Ascending aorta (tissue), 2 donors: ENCODE results near the gene DERL2. TPM values are rescaled to one million over a fixed set of nuclear protein-coding genes. Genes with fewer than 3 reads are reported as not detected.

Experiments
- DNase-seq, 2 donors: peaks; one replicate each; pipeline ENCODE4 v3.0.0-alpha.2; 2019; ENCODE audit warnings: low spot score in 2 of 2
- H3K27ac ChIP-seq, 2 donors: fragments of 200-600 bp; sonication (generic); one replicate each; pipeline ENCODE4 v1.5.1; 2016 to 2017; ENCODE audit warnings: mild to moderate bottlenecking in 1 of 2
- H3K27me3 ChIP-seq: fragments of 200-600 bp; sonication (generic); one replicate; pipeline ENCODE4 v1.5.1; 2017
- H3K36me3 ChIP-seq, 2 donors: fragments of 200-600 bp; sonication (generic); one replicate each; pipeline ENCODE4 v1.5.1; 2016
- H3K4me1 ChIP-seq, 2 donors: fragments of 200-600 bp; sonication (generic); one replicate each; pipeline ENCODE4 v1.5.1; 2016 to 2017; ENCODE audit warnings: mild to moderate bottlenecking in 1 of 2
- H3K4me3 ChIP-seq, 2 donors: fragments of 200-600 bp; sonication (generic); one replicate each; pipeline ENCODE4 v1.5.1; 2016 to 2017; ENCODE audit warnings: mild to moderate bottlenecking in 1 of 2
- H3K9me3 ChIP-seq, 2 donors: fragments of 200-600 bp; sonication (generic); one replicate each; pipeline ENCODE4 v1.5.1; 2016
- CTCF ChIP-seq, 3 experiments: fragments of 200-600 bp in 2 of 3; fragments of 450-650 bp in 1 of 3; sonication (generic) in 2 of 3; IDR thresholded peaks; one replicate each; pipeline ENCODE4 v1.5.1; 2016 to 2019; ENCODE audit warnings: antibody characterized with exemption in 3 of 3, mild to moderate bottlenecking in 1 of 3, moderate library complexity in 1 of 3
- intact Hi-C: fragments of 100-400 bp; cut with DNase I; formaldehyde crosslinking; loops from one replicate; pipeline ENCODE4 v1.15.1; 2023
- total RNA-seq: library from RNA; depleted of rRNA; stranded (reverse); fragments of >200 nt; gene quantifications from one replicate; pipeline ENCODE4 v1.1.0, GENCODE V29; 2016

The DERL2 gene
- total RNA-seq, 1 donor from 2014 or later = 7.5 TPM

GRCh38 chr17:5446786-5447185 is 39.2 kb downstream of the DERL2 start:
- H3K27me3 ChIP-seq = no peaks in the 10 kb centered on the region
- no peaks in the 10 kb centered on the region for H3K4me1 ChIP-seq
- intact Hi-C loops = no loop called here
- no peak overlapping the region for H3K4me3 ChIP-seq
- H3K9me3 ChIP-seq = no peaks in the 10 kb centered on the region
- peaks cover 47 to 79% of the 10 kb centered on the region in 2 donors for H3K36me3 ChIP-seq
- DNase-seq = no peak
- H3K27ac ChIP-seq = no peak overlapping the region
- TF ChIP-seq CTCF (IDR thresholded peaks at IDR 0.05) = no peak

GRCh38 chr17:5444209-5444608 is 41.8 kb downstream of the DERL2 start:
- no peaks in the 10 kb centered on the region for H3K27me3 ChIP-seq
- no peaks in the 10 kb centered on the region for H3K4me1 ChIP-seq
- TF ChIP-seq CTCF (IDR thresholded peaks at IDR 0.05) = no peak
- H3K4me3 ChIP-seq = no peak overlapping the region
- no peak for DNase-seq
- H3K36me3 ChIP-seq = peaks cover 28 to 55% of the 10 kb centered on the region in 2 donors
- H3K9me3 ChIP-seq = no peaks in the 10 kb centered on the region
- H3K27ac ChIP-seq = no peak overlapping the region
- intact Hi-C loops = no loop called here

- Histone ChIP-seq H3K4me1 (no peaks in the 10 kb centered on the region), H3K9me3 (no peaks in the 10 kb centered on the region), H3K4me3 (no peak overlapping the region), H3K27ac (no peak overlapping the region), H3K27me3 (no peaks in the 10 kb centered on the region), H3K36me3 (peaks cover 26 to 53% of the 10 kb centered on the region in 2 donors)
- no peak for TF ChIP-seq CTCF (IDR thresholded peaks at IDR 0.05)
- intact Hi-C loops = no loop called here
- no peak for DNase-seq
These were observed 42.2 kb downstream of the DERL2 start for GRCh38 chr17:5443728-5444127.

DNA sequence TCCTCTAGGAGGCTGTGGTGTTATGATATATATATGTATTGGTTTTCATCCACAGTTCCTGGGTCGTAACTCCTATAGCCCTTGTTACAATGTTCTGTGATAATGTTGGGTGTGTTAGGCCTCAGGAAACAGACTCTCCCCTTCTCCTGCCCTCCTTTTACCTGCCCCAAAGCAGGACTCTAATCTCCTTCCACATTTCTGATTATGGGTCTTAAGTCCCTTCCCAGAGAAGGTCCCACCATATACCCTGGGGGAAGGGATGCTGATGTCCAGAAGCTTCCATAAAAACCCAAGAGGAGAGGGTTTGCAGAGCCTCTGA is 46.6 kb downstream of the DERL2 start:
- intact Hi-C loops = loop anchor here (1.0 to 5.0 kb wide), 3 partner anchors 20 to 192 kb away; partner anchors contain the start of genes DHX33 and NUP88

DNA sequence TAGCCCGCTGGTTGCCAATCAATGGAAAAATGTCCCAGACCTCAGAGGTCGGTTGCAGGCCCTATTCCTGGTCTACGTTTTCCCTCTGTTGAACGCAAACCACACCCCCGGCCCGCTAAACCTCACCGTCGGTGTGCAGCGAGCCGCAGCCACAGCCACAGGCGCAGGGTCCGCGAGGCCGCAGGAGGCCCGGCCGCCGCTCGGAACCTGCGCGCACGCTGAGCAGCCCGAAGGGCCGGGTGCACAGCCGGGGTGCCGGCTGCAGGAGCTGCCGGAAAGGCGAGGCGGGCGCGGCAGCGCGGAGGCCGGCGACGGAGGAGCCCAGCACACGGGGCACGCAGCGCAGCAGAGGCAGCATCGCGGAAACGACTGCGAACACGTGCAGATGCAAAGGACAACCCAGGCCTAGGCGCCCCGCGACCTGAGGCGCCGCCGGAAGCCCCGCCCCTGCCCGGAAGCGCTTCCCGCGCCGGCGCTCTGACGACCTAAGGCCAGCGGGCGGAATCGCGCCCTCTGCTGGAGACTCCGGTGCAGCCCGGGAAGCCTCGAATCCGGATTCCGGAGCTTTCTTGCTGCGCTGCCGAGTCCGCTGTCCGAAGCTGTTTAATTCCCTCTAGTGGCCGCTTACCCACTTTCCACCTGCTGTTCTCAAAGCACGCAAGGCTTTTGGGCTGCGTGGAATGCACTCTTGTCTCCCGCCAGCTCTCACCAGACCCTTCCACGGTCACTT is 47.1 kb downstream of the DERL2 start, which contains the start of gene C1QBP:
C1QBP (minus strand) TSS at position 440 of the 730 bp plus-strand sequence; CDS start at position 358, 82 bp downstream.
- intact Hi-C loops = loop anchor here (1.0 to 5.0 kb wide), 3 partner anchors 20 to 192 kb away; partner anchors contain the start of genes DHX33 and NUP88
- H3K36me3 ChIP-seq = peaks cover 25 to 29% of the 10 kb centered on the region in 2 donors

More for the DNA sequence above, 46.6 kb downstream of the DERL2 start:
- no peak for TF ChIP-seq CTCF (IDR thresholded peaks at IDR 0.05)
- no peaks in the 10 kb centered on the region for H3K9me3 ChIP-seq
- H3K36me3 ChIP-seq = peaks cover 21 to 30% of the 10 kb centered on the region in 2 donors
- no peak for DNase-seq
- no peaks in the 10 kb centered on the region for H3K27me3 ChIP-seq
- peak overlapping the region; percentile 67 to 77 for H3K27ac ChIP-seq
- peaks cover 0 to 7% of the 10 kb centered on the region in 2 donors for H3K4me1 ChIP-seq
- peak overlapping the region; percentile 87 to 91 for H3K4me3 ChIP-seq

More for the DNA sequence above, 47.1 kb downstream of the DERL2 start, which contains the start of gene C1QBP:
- Histone ChIP-seq H3K4me3 (peak within 1 kb of the TSS; percentile 87 to 91), H3K27me3 (no peaks in the 10 kb centered on the region), H3K9me3 (no peaks in the 10 kb centered on the region), H3K27ac (peak within 1 kb of the TSS; percentile 67 to 77), H3K4me1 (peaks cover 0 to 7% of the 10 kb centered on the region in 2 donors)
- TF ChIP-seq CTCF (IDR thresholded peaks at IDR 0.05) = peak; percentile 98 to 99 (median 99)
- peak; percentile 29 to 95 for DNase-seq
